Endothelial cell of umbilical vein (primary cell): ENCODE measurements around the gene DGKH. TPM values are rescaled to one million over a fixed set of nuclear protein-coding genes. Genes with fewer than 3 reads are reported as not detected.

Experiments
- BruUV-seq: library from RNA; stranded (reverse); fragments of 400-500 nt; replicated peaks from 2 replicates; lab custom pipeline; 2021; lab: Mats Ljungman, UMichigan
- CTCF ChIA-PET: fragments of 300-600, 350-600 bp; sonication (Branson Sonifier 250); formaldehyde crosslinking; loops from one replicate; lab custom pipeline; 2021; ENCODE audit warnings: antibody characterized with exemption, inconsistent platforms; lab: Charles Lee
- POLR2A ChIA-PET: fragments of 300-600, 350-600 bp; sonication (Branson Sonifier 250); formaldehyde crosslinking; loops from one replicate; lab custom pipeline; 2021; ENCODE audit warnings: antibody characterized with exemption, inconsistent platforms; lab: Charles Lee
- DNase-seq: peaks from one replicate; pipeline ENCODE4 v3.0.0-alpha.2; 2011; ENCODE audit warnings: low read depth, low spot score
- FAIRE-seq: peaks from 2 replicates; lab custom pipeline; 2011; peaks lifted over from hg19 to GRCh38; lab: Jason Lieb, UNC
- H2AFZ ChIP-seq: 2 replicates; pipeline ENCODE4 v1.6.0; 2012; ENCODE audit warnings: low read depth, low read length, control low read depth, inconsistent platforms
- H3K27ac ChIP-seq: 2 replicates; pipeline ENCODE4 v1.5.1; 2011; ENCODE audit warnings: low read depth, mild to moderate bottlenecking, control low read depth, low read length, moderate library complexity; ENCODE audit not compliant: insufficient read depth
- H3K27me3 ChIP-seq, 2 experiments: 2 replicates each; pipeline versions ENCODE4 v1.6.0 to v1.6.1; 2011; ENCODE audit warnings: low read length in 2 of 2, mixed read lengths in 1 of 2; ENCODE audit not compliant: control insufficient read depth in 2 of 2, insufficient read depth in 2 of 2
- H3K36me3 ChIP-seq, 2 experiments: 2 replicates in 1 of 2; 3 replicates in 1 of 2; pipeline ENCODE4 v1.5.1; 2011; ENCODE audit warnings: low read length in 2 of 2, mild to moderate bottlenecking in 1 of 2, moderate library complexity in 1 of 2; ENCODE audit not compliant: control insufficient read depth in 2 of 2, insufficient read depth in 2 of 2; ENCODE audit errors: extremely low read depth in 1 of 2
- H3K4me1 ChIP-seq: 3 replicates; pipeline ENCODE4 v1.5.1; 2011; ENCODE audit warnings: mild to moderate bottlenecking, low read length; ENCODE audit not compliant: control insufficient read depth, insufficient read depth; ENCODE audit errors: extremely low read depth
- H3K4me2 ChIP-seq: 2 replicates; pipeline ENCODE4 v1.6.1; 2011; ENCODE audit warnings: low read length, control low read depth, mixed read lengths; ENCODE audit not compliant: insufficient read depth
- H3K4me3 ChIP-seq, 3 experiments: fragments of 200-600 bp in 1 of 3; sonication (generic), shearing (Covaris generic) in 1 of 3; replicated peaks in 1 of 3; 2 replicates each; pipeline ENCODE4 v1.5.1; 2011 to 2016; ENCODE audit warnings: control low read depth in 3 of 3, low read length in 3 of 3, mild to moderate bottlenecking in 2 of 3, inconsistent platforms in 1 of 3, low read depth in 1 of 3, moderate library complexity in 1 of 3; ENCODE audit not compliant: insufficient read depth in 1 of 3
- H3K79me2 ChIP-seq: 2 replicates; pipeline ENCODE4 v1.6.0; 2012; ENCODE audit warnings: low read length, inconsistent platforms; ENCODE audit not compliant: control insufficient read depth, insufficient read depth
- H3K9ac ChIP-seq: replicated peaks from 2 replicates; pipeline ENCODE3; 2011; ENCODE audit warnings: low read length, control low read depth; ENCODE audit not compliant: insufficient read depth; ENCODE audit errors: extremely low read depth
- H3K9me1 ChIP-seq: replicated peaks from 3 replicates; pipeline ENCODE4 v1.6.0; 2011; ENCODE audit warnings: mild to moderate bottlenecking, low read length; ENCODE audit not compliant: control insufficient read depth, insufficient read depth; ENCODE audit errors: extremely low read depth
- H3K9me3 ChIP-seq: replicated peaks from 2 replicates; pipeline ENCODE4 v1.5.1; 2012; ENCODE audit warnings: low read length, inconsistent platforms; ENCODE audit not compliant: control insufficient read depth, insufficient read depth
- H4K20me1 ChIP-seq: replicated peaks from 2 replicates; pipeline ENCODE3; 2011; ENCODE audit warnings: mild to moderate bottlenecking, low read length; ENCODE audit not compliant: control insufficient read depth, insufficient read depth; ENCODE audit errors: extremely low read depth
- CTCF ChIP-seq, 2 donors: IDR thresholded peaks; 1 replicate in 1 of 2; 2 replicates in 1 of 2; pipeline ENCODE4 v1.5.1; 2011; ENCODE audit warnings: low read length in 2 of 2, mild to moderate bottlenecking in 2 of 2, moderate library complexity in 2 of 2, control low read depth in 1 of 2, inconsistent platforms in 1 of 2, low read depth in 1 of 2; ENCODE audit not compliant: insufficient read depth in 1 of 2; ENCODE audit errors: extremely low read depth in 1 of 2
- EZH2 ChIP-seq: IDR thresholded peaks from 2 replicates; pipeline ENCODE4 v1.6.1; 2012; ENCODE audit warnings: borderline replicate concordance, low read depth, mild to moderate bottlenecking, moderate library complexity, low read length, inconsistent platforms; ENCODE audit not compliant: severe bottlenecking
- FOS ChIP-seq: IDR thresholded peaks from 2 replicates; pipeline ENCODE4 v1.6.1; 2011; ENCODE audit warnings: mild to moderate bottlenecking, low read length, moderate library complexity, borderline replicate concordance; ENCODE audit not compliant: insufficient read depth
- GATA2 ChIP-seq: IDR thresholded peaks from 2 replicates; pipeline ENCODE4 v1.7.0; 2011; ENCODE audit warnings: low read depth, mild to moderate bottlenecking, moderate library complexity, mixed read lengths, low read length; ENCODE audit not compliant: insufficient read length, insufficient read depth
- JUN ChIP-seq: IDR thresholded peaks from 2 replicates; pipeline ENCODE4 v1.6.1; 2011; ENCODE audit warnings: borderline replicate concordance, low read depth; ENCODE audit not compliant: insufficient read length, insufficient read depth
- MAX ChIP-seq: IDR thresholded peaks from 2 replicates; pipeline ENCODE4 v1.6.1; 2011; ENCODE audit not compliant: insufficient read depth, insufficient read length
- POLR2A ChIP-seq: IDR thresholded peaks from 2 replicates; pipeline ENCODE4 v1.6.1; 2012; ENCODE audit warnings: low read depth, mild to moderate bottlenecking, control low read depth, low read length
- POLR2AphosphoS5 ChIP-seq: IDR thresholded peaks from 2 replicates; pipeline ENCODE4 v1.6.1; 2012; ENCODE audit warnings: low read depth, mild to moderate bottlenecking, control low read depth, low read length, moderate library complexity; ENCODE audit not compliant: insufficient read depth
- dilution Hi-C: fragments of 300-500 bp; cut with MboI; formaldehyde crosslinking; loops from one replicate; pipeline ENCODE4 v1.15.0; 2019; ENCODE audit warnings: low sequenced_read_pairs; ENCODE audit not compliant: extremely low pct_ligation_motif_present
- intact Hi-C: fragments of 100-400 bp; cut with micrococcal nuclease; formaldehyde crosslinking; loops from one replicate; pipeline ENCODE4 v1.10.0; 2022
- polyA plus RNA-seq, 4 experiments: library from polyadenylated mRNA; depleted of rRNA in 3 of 4; stranded (reverse) in 3 of 4; unstranded in 1 of 4; fragments of >200 nt; gene quantifications; 2 replicates each; pipeline versions ENCODE4 v1.2.1 to v1.2.3, GENCODE V29; 2011 to 2012; ENCODE audit warnings: missing spikeins in 1 of 4
- total RNA-seq: library from RNA; stranded (reverse); gene quantifications from 2 replicates; pipeline ENCODE4 v1.2.3, GENCODE V29; 2021

The DGKH gene
- total and polyA plus RNA-seq, 2 donors (not counting 3 experiments of a cell fraction or from before 2014, with no cell fraction given), result 4.1 to 30.1 TPM

- FAIRE-seq (no peak), DNase-seq (no peak)
- POLR2A ChIA-PET, result no interaction called here
- peaks cover 30% of the 10 kb centered on the region for H3K4me1 ChIP-seq
- BruUV-seq, result no TSS peak
- no peaks in the 10 kb centered on the region for H3K9me1 ChIP-seq
- H3K9me3 ChIP-seq, result no peaks in the 10 kb centered on the region
- H3K4me2 ChIP-seq, result peak overlapping the region; percentile 67
- peaks cover 19% of the 10 kb centered on the region for H3K79me2 ChIP-seq
- dilution Hi-C loops, result no loop called here
- H3K4me3 ChIP-seq, result peak overlapping the region in 1 of 3 experiments; percentile 59
- no peaks in the 10 kb centered on the region for H4K20me1 ChIP-seq
- CTCF ChIA-PET, result interaction anchor here (1.2 kb wide), 1 partner anchor 27 kb away, joined by 3 read pairs; no protein-coding TSS in a partner anchor
- no peak for TF ChIP-seq MAX
- TF ChIP-seq POLR2A, result no peak
- TF ChIP-seq POLR2AphosphoS5, result no peak
- no peak for TF ChIP-seq GATA2
- TF ChIP-seq CTCF (IDR thresholded peaks at IDR 0.05; ENCODE audit: extremely low read depth in 1 of 2, insufficient read depth in 1 of 2, low read depth in 1 of 2, low read length in 2 of 2), result no peak
- TF ChIP-seq EZH2, result no peak
- TF ChIP-seq JUN, result no peak
- no peak for TF ChIP-seq FOS
- peak overlapping the region; percentile 73 for H3K9ac ChIP-seq
- H3K27ac ChIP-seq, result peak overlapping the region; percentile 81
- H3K36me3 ChIP-seq, result no peaks in the 10 kb centered on the region
- no peaks in the 10 kb centered on the region for H3K27me3 ChIP-seq
- H2AFZ ChIP-seq, result peak overlapping the region; percentile 86
- intact Hi-C loops, result loop anchor here (5.0 kb wide), 1 partner anchor 224 kb away; the partner anchor contains the start of gene DGKH
Observed at GRCh38 chr13:42270857-42271215, 222.4 kb downstream of the DGKH start.
